ENCODE results near the gene TRAPPC2L.

Gene TRAPPC2L

GRCh38 chr16:88856828-88857727, at the start of gene TRAPPC2L, which contains the start of gene GALNS:
TSS of gene TRAPPC2L (plus strand) at chr16:88857127. CDS start at chr16:88857151, 24 bp downstream.
TSS of gene GALNS (minus strand) at chr16:88856947. CDS start at chr16:88856877, 70 bp downstream.
- peak within 1 kb of the TSS; percentile 79 for H3K27ac ChIP-seq (ENCODE audit: low read depth, low read length)
- peaks cover 0 to 35% (median 32%) of the 10 kb centered on the region in 5 donors for H3K36me3 ChIP-seq (ENCODE audit: control insufficient read depth in 5 of 5, insufficient read depth in 5 of 5, low read length in 5 of 5)
- H3K9ac ChIP-seq (ENCODE audit: low read length in 5 of 5), result peak within 1 kb of the TSS; percentile 72 to 87 (median 78)
- no peaks in the 10 kb centered on the region for H3K27me3 ChIP-seq (ENCODE audit: control insufficient read depth in 5 of 5, insufficient read depth in 4 of 5, low read length in 5 of 5)
- H3K9me3 ChIP-seq (ENCODE audit: control insufficient read depth in 5 of 5, low read length in 5 of 5), result no peaks in the 10 kb centered on the region
- peak within 1 kb of the TSS; percentile 85 to 99 (median 91) for H3K4me3 ChIP-seq (ENCODE audit: low read depth in 1 of 5, low read length in 5 of 5)
- H3K4me1 ChIP-seq (ENCODE audit: control insufficient read depth in 5 of 5, insufficient read depth in 5 of 5, low read length in 5 of 5), result peaks cover 4 to 46% (median 39%) of the 10 kb centered on the region in 5 donors

- H3K4me3 ChIP-seq (ENCODE audit: low read depth in 1 of 5, low read length in 5 of 5), result no peak overlapping the region
- H3K9ac ChIP-seq (ENCODE audit: low read length in 5 of 5), result no peak overlapping the region
- no peak overlapping the region for H3K27ac ChIP-seq (ENCODE audit: low read depth, low read length)
- H3K9me3 ChIP-seq (ENCODE audit: control insufficient read depth in 5 of 5, low read length in 5 of 5), result no peaks in the 10 kb centered on the region
- H3K36me3 ChIP-seq (ENCODE audit: control insufficient read depth in 5 of 5, insufficient read depth in 5 of 5, low read length in 5 of 5), result peaks cover 0 to 24% (median 15%) of the 10 kb centered on the region in 5 donors
- peaks cover 6 to 52% (median 42%) of the 10 kb centered on the region in 5 donors for H3K4me1 ChIP-seq (ENCODE audit: control insufficient read depth in 5 of 5, insufficient read depth in 5 of 5, low read length in 5 of 5)
- peaks cover 0 to 4% (median 4%) of the 10 kb centered on the region in 5 donors for H3K27me3 ChIP-seq (ENCODE audit: control insufficient read depth in 5 of 5, insufficient read depth in 4 of 5, low read length in 5 of 5)
Measured at GRCh38 chr16:88807142-88807625, 49.7 kb upstream of the TRAPPC2L start.

GRCh38 chr16:88807626-88808453, 49.1 kb upstream of the TRAPPC2L start:
- no peak overlapping the region for H3K4me3 ChIP-seq (ENCODE audit: low read depth in 1 of 5, low read length in 5 of 5)
- peaks cover 0 to 24% (median 15%) of the 10 kb centered on the region in 5 donors for H3K36me3 ChIP-seq (ENCODE audit: control insufficient read depth in 5 of 5, insufficient read depth in 5 of 5, low read length in 5 of 5)
- H3K27me3 ChIP-seq (ENCODE audit: control insufficient read depth in 5 of 5, insufficient read depth in 4 of 5, low read length in 5 of 5), result peaks cover 0 to 4% (median 4%) of the 10 kb centered on the region in 5 donors
- H3K27ac ChIP-seq (ENCODE audit: low read depth, low read length), result no peak overlapping the region
- peaks cover 6 to 52% (median 41%) of the 10 kb centered on the region in 5 donors for H3K4me1 ChIP-seq (ENCODE audit: control insufficient read depth in 5 of 5, insufficient read depth in 5 of 5, low read length in 5 of 5)
- no peaks in the 10 kb centered on the region for H3K9me3 ChIP-seq (ENCODE audit: control insufficient read depth in 5 of 5, low read length in 5 of 5)
- no peak overlapping the region for H3K9ac ChIP-seq (ENCODE audit: low read length in 5 of 5)

- peaks cover 0 to 24% (median 15%) of the 10 kb centered on the region in 5 donors for H3K36me3 ChIP-seq (ENCODE audit: control insufficient read depth in 5 of 5, insufficient read depth in 5 of 5, low read length in 5 of 5)
- peaks cover 6 to 51% (median 43%) of the 10 kb centered on the region in 5 donors for H3K4me1 ChIP-seq (ENCODE audit: control insufficient read depth in 5 of 5, insufficient read depth in 5 of 5, low read length in 5 of 5)
Measured at GRCh38 chr16:88809068-88809675, 47.8 kb upstream of the TRAPPC2L start.

GRCh38 chr16:88809676-88810165, 47.2 kb upstream of the TRAPPC2L start:
- Histone ChIP-seq H3K27ac (ENCODE audit: low read depth, low read length) (no peak overlapping the region), H3K9me3 (ENCODE audit: control insufficient read depth in 5 of 5, low read length in 5 of 5) (no peaks in the 10 kb centered on the region), H3K9ac (ENCODE audit: low read length in 5 of 5) (peak overlapping the region in 1 of 5 donors; percentile 60), H3K27me3 (ENCODE audit: control insufficient read depth in 5 of 5, insufficient read depth in 4 of 5, low read length in 5 of 5) (peaks cover 0 to under 1% (median 0%) of the 10 kb centered on the region in 5 donors), H3K4me1 (ENCODE audit: control insufficient read depth in 5 of 5, insufficient read depth in 5 of 5, low read length in 5 of 5) (peaks cover 6 to 45% (median 37%) of the 10 kb centered on the region in 5 donors), H3K36me3 (ENCODE audit: control insufficient read depth in 5 of 5, insufficient read depth in 5 of 5, low read length in 5 of 5) (peaks cover 0 to 24% (median 15%) of the 10 kb centered on the region in 5 donors), H3K4me3 (ENCODE audit: low read depth in 1 of 5, low read length in 5 of 5) (peak overlapping the region in 2 of 5 donors; percentile 74 to 75)

More at GRCh38 chr16:88809068-88809675, 47.8 kb upstream of the TRAPPC2L start:
- Histone ChIP-seq H3K27me3 (ENCODE audit: control insufficient read depth in 5 of 5, insufficient read depth in 4 of 5, low read length in 5 of 5) (peaks cover 0 to 4% (median 3%) of the 10 kb centered on the region in 5 donors), H3K9ac (ENCODE audit: low read length in 5 of 5) (no peak overlapping the region), H3K27ac (ENCODE audit: low read depth, low read length) (no peak overlapping the region), H3K4me3 (ENCODE audit: low read depth in 1 of 5, low read length in 5 of 5) (no peak overlapping the region), H3K9me3 (ENCODE audit: control insufficient read depth in 5 of 5, low read length in 5 of 5) (no peaks in the 10 kb centered on the region)

GRCh38 chr16:88810166-88810911, 46.6 kb upstream of the TRAPPC2L start:
- Histone ChIP-seq H3K4me3 (ENCODE audit: low read depth in 1 of 5, low read length in 5 of 5) (peak overlapping the region; percentile 66 to 75 (median 71)), H3K36me3 (ENCODE audit: control insufficient read depth in 5 of 5, insufficient read depth in 5 of 5, low read length in 5 of 5) (peaks cover 0 to 24% (median 15%) of the 10 kb centered on the region in 5 donors), H3K27ac (ENCODE audit: low read depth, low read length) (peak overlapping the region; percentile 67), H3K4me1 (ENCODE audit: control insufficient read depth in 5 of 5, insufficient read depth in 5 of 5, low read length in 5 of 5) (peaks cover 6 to 41% (median 37%) of the 10 kb centered on the region in 5 donors), H3K9me3 (ENCODE audit: control insufficient read depth in 5 of 5, low read length in 5 of 5) (no peaks in the 10 kb centered on the region), H3K27me3 (ENCODE audit: control insufficient read depth in 5 of 5, insufficient read depth in 4 of 5, low read length in 5 of 5) (no peaks in the 10 kb centered on the region), H3K9ac (ENCODE audit: low read length in 5 of 5) (peak overlapping the region in 3 of 5 donors; percentile 60 to 83 (median 66))

GRCh38 chr16:88810912-88811768, 45.8 kb upstream of the TRAPPC2L start:
- Histone ChIP-seq H3K27ac (ENCODE audit: low read depth, low read length) (peak overlapping the region; percentile 67), H3K9me3 (ENCODE audit: control insufficient read depth in 5 of 5, low read length in 5 of 5) (no peaks in the 10 kb centered on the region), H3K4me1 (ENCODE audit: control insufficient read depth in 5 of 5, insufficient read depth in 5 of 5, low read length in 5 of 5) (peaks cover 6 to 41% (median 37%) of the 10 kb centered on the region in 5 donors), H3K9ac (ENCODE audit: low read length in 5 of 5) (peak overlapping the region; percentile 31 to 83 (median 48)), H3K4me3 (ENCODE audit: low read depth in 1 of 5, low read length in 5 of 5) (peak overlapping the region; percentile 66 to 75 (median 71)), H3K36me3 (ENCODE audit: control insufficient read depth in 5 of 5, insufficient read depth in 5 of 5, low read length in 5 of 5) (peaks cover 0 to 24% (median 15%) of the 10 kb centered on the region in 5 donors), H3K27me3 (ENCODE audit: control insufficient read depth in 5 of 5, insufficient read depth in 4 of 5, low read length in 5 of 5) (no peaks in the 10 kb centered on the region)

- peak within 1 kb of the TSS; percentile 67 for H3K27ac ChIP-seq (ENCODE audit: low read depth, low read length)
- H3K27me3 ChIP-seq (ENCODE audit: control insufficient read depth in 5 of 5, insufficient read depth in 4 of 5, low read length in 5 of 5), result no peaks in the 10 kb centered on the region
- peaks cover 6 to 41% (median 37%) of the 10 kb centered on the region in 5 donors for H3K4me1 ChIP-seq (ENCODE audit: control insufficient read depth in 5 of 5, insufficient read depth in 5 of 5, low read length in 5 of 5)
- peak within 1 kb of the TSS; percentile 31 to 83 (median 59) for H3K9ac ChIP-seq (ENCODE audit: low read length in 5 of 5)
- H3K36me3 ChIP-seq (ENCODE audit: control insufficient read depth in 5 of 5, insufficient read depth in 5 of 5, low read length in 5 of 5), result peaks cover 0 to 24% (median 15%) of the 10 kb centered on the region in 5 donors
- no peaks in the 10 kb centered on the region for H3K9me3 ChIP-seq (ENCODE audit: control insufficient read depth in 5 of 5, low read length in 5 of 5)
- peak within 1 kb of the TSS; percentile 66 to 75 (median 71) for H3K4me3 ChIP-seq (ENCODE audit: low read depth in 1 of 5, low read length in 5 of 5)
Measured at GRCh38 chr16:88811769-88812512, 45.0 kb upstream of the TRAPPC2L start, which contains the start of gene APRT. TSS of gene APRT (minus strand) at chr16:88811928. CDS start at chr16:88811899, 29 bp downstream.

Data from subcutaneous abdominal adipose tissue (tissue), 5 donors.